Activated T-helper 17 cell treated with anti-CD3 and anti-CD28 coated beads, Interleukin-2, amount 50 U/mL, for 72 hours (primary cell): ENCODE results near the gene SNX22. TPM values are rescaled to one million over a fixed set of nuclear protein-coding genes. Genes with fewer than 3 reads are reported as not detected.
A peak's percentile ranks its signal among the peaks of the same experiment; 100 is the strongest.

Experiments
- ATAC-seq: fragments of 150-1000 bp; cut with Tn5 transposase; replicated peaks from 2 replicates; pipeline ENCODE4 v1.10.0; 2021; ENCODE audit warnings: mild to moderate bottlenecking, moderate library complexity
- H3K27ac Mint-ChIP-seq: one replicate; pipeline ENCODE4 v1.8.0; 2022; ENCODE audit warnings: mixed read lengths
- H3K27me3 Mint-ChIP-seq: one replicate; pipeline ENCODE4 v1.8.0; 2022; ENCODE audit warnings: mixed read lengths
- H3K36me3 Mint-ChIP-seq: one replicate; pipeline ENCODE4 v1.8.0; 2022; ENCODE audit warnings: low read depth, mild to moderate bottlenecking, mixed read lengths
- H3K4me1 Mint-ChIP-seq: one replicate; pipeline ENCODE4 v1.8.0; 2022; ENCODE audit warnings: mixed read lengths
- H3K4me3 Mint-ChIP-seq: one replicate; pipeline ENCODE4 v1.8.0; 2022; ENCODE audit warnings: mild to moderate bottlenecking, mixed read lengths
- H3K9me3 Mint-ChIP-seq: one replicate; pipeline ENCODE4 v1.8.0; 2022; ENCODE audit warnings: mixed read lengths
- total RNA-seq, 2 donors: library from RNA; stranded (reverse); gene quantifications; one replicate each; pipeline ENCODE4 v1.2.3, GENCODE V29; 2022

SNX22 gene
- total RNA-seq, 2 donors from 2014 or later: 0.26 to 0.77 TPM

GRCh38 chr15:64144565-64145281 lies 6.8 kb upstream of the SNX22 start:
- H3K27ac Mint-ChIP-seq: no peak overlapping the region
- no peaks in the 10 kb centered on the region for H3K9me3 Mint-ChIP-seq
- no peak overlapping the region for H3K4me3 Mint-ChIP-seq
- H3K27me3 Mint-ChIP-seq: no peaks in the 10 kb centered on the region
- H3K4me1 Mint-ChIP-seq: peaks cover 5% of the 10 kb centered on the region
- no peak for ATAC-seq
- peaks cover 47% of the 10 kb centered on the region for H3K36me3 Mint-ChIP-seq

- H3K27ac Mint-ChIP-seq: no peak overlapping the region
- no peak overlapping the region for H3K4me3 Mint-ChIP-seq
Observed at GRCh38 chr15:64146041-64146440, 5.5 kb upstream of the SNX22 start.

GRCh38 chr15:64146520-64146884 lies 5.0 kb upstream of the SNX22 start:
- Mint-ChIP-seq H3K4me1 (peaks cover 7% of the 10 kb centered on the region), H3K36me3 (peaks cover 32% of the 10 kb centered on the region), H3K4me3 (no peak overlapping the region), H3K27me3 (peaks cover 4% of the 10 kb centered on the region), H3K27ac (no peak overlapping the region), H3K9me3 (no peaks in the 10 kb centered on the region)
- no peak for ATAC-seq

More at GRCh38 chr15:64146041-64146440, 5.5 kb upstream of the SNX22 start:
- Mint-ChIP-seq H3K9me3 (no peaks in the 10 kb centered on the region), H3K4me1 (peaks cover 7% of the 10 kb centered on the region), H3K27me3 (peaks cover 3% of the 10 kb centered on the region), H3K36me3 (peaks cover 37% of the 10 kb centered on the region)
- ATAC-seq: no peak

GRCh38 chr15:64146885-64147681 lies 4.4 kb upstream of the SNX22 start:
- peaks cover 27% of the 10 kb centered on the region for H3K36me3 Mint-ChIP-seq
- ATAC-seq: no peak
- peaks cover 7% of the 10 kb centered on the region for H3K4me1 Mint-ChIP-seq
- H3K9me3 Mint-ChIP-seq: no peaks in the 10 kb centered on the region
- peaks cover 4% of the 10 kb centered on the region for H3K27me3 Mint-ChIP-seq
- no peak overlapping the region for H3K27ac Mint-ChIP-seq
- H3K4me3 Mint-ChIP-seq: no peak overlapping the region

GRCh38 chr15:64148168-64148567 lies 3.4 kb upstream of the SNX22 start:
- Mint-ChIP-seq H3K36me3 (peaks cover 19% of the 10 kb centered on the region), H3K27me3 (peaks cover 4% of the 10 kb centered on the region), H3K4me3 (no peak overlapping the region), H3K9me3 (no peaks in the 10 kb centered on the region), H3K27ac (no peak overlapping the region), H3K4me1 (peaks cover 7% of the 10 kb centered on the region)
- no peak for ATAC-seq

GRCh38 chr15:64148581-64148980 lies 3.0 kb upstream of the SNX22 start:
- Mint-ChIP-seq H3K36me3 (peaks cover 19% of the 10 kb centered on the region), H3K27ac (no peak overlapping the region), H3K27me3 (peaks cover 7% of the 10 kb centered on the region), H3K9me3 (no peaks in the 10 kb centered on the region), H3K4me1 (peaks cover 11% of the 10 kb centered on the region), H3K4me3 (no peak overlapping the region)
- ATAC-seq: no peak

GRCh38 chr15:64149424-64149823 lies 2.1 kb upstream of the SNX22 start:
- Mint-ChIP-seq H3K4me3 (peak overlapping the region; percentile 2), H3K9me3 (no peaks in the 10 kb centered on the region), H3K4me1 (peaks cover 13% of the 10 kb centered on the region), H3K27me3 (peaks cover 8% of the 10 kb centered on the region), H3K27ac (peak overlapping the region; percentile 9), H3K36me3 (peaks cover 17% of the 10 kb centered on the region)
- no peak for ATAC-seq

GRCh38 chr15:64149893-64150578 lies 1.5 kb upstream of the SNX22 start:
- peaks cover 13% of the 10 kb centered on the region for H3K4me1 Mint-ChIP-seq
- peak overlapping the region; percentile 9 for H3K27ac Mint-ChIP-seq
- H3K27me3 Mint-ChIP-seq: peaks cover 8% of the 10 kb centered on the region
- no peak for ATAC-seq
- H3K36me3 Mint-ChIP-seq: peaks cover 16% of the 10 kb centered on the region
- H3K9me3 Mint-ChIP-seq: no peaks in the 10 kb centered on the region
- peak overlapping the region; percentile 84 for H3K4me3 Mint-ChIP-seq

- Mint-ChIP-seq H3K36me3 (peaks cover 42% of the 10 kb centered on the region), H3K9me3 (no peaks in the 10 kb centered on the region), H3K4me1 (peaks cover 13% of the 10 kb centered on the region), H3K4me3 (peak overlapping the region; percentile 65), H3K27ac (no peak overlapping the region), H3K27me3 (peaks cover 8% of the 10 kb centered on the region)
- ATAC-seq: no peak
Observed at GRCh38 chr15:64152507-64153387, 1.2 kb downstream of the SNX22 start.

- Mint-ChIP-seq H3K4me1 (peaks cover 22% of the 10 kb centered on the region), H3K27me3 (peaks cover 8% of the 10 kb centered on the region), H3K4me3 (peak overlapping the region; percentile 65), H3K27ac (no peak overlapping the region), H3K36me3 (peaks cover 52% of the 10 kb centered on the region), H3K9me3 (no peaks in the 10 kb centered on the region)
- peak; percentile 90 for ATAC-seq
Observed at GRCh38 chr15:64153480-64154367, 2.2 kb downstream of the SNX22 start.

- no peak overlapping the region for H3K4me3 Mint-ChIP-seq
- H3K9me3 Mint-ChIP-seq: no peaks in the 10 kb centered on the region
- H3K27ac Mint-ChIP-seq: no peak overlapping the region
- H3K36me3 Mint-ChIP-seq: peaks cover 75% of the 10 kb centered on the region
- peaks cover 5% of the 10 kb centered on the region for H3K27me3 Mint-ChIP-seq
- ATAC-seq: no peak
- H3K4me1 Mint-ChIP-seq: peaks cover 27% of the 10 kb centered on the region
Observed at GRCh38 chr15:64155802-64156651, 4.5 kb downstream of the SNX22 start.

- H3K9me3 Mint-ChIP-seq: no peaks in the 10 kb centered on the region
- ATAC-seq: no peak
- no peak overlapping the region for H3K27ac Mint-ChIP-seq
- H3K4me1 Mint-ChIP-seq: peaks cover 29% of the 10 kb centered on the region
- H3K4me3 Mint-ChIP-seq: no peak overlapping the region
- H3K36me3 Mint-ChIP-seq: peaks cover 82% of the 10 kb centered on the region
- peaks cover 4% of the 10 kb centered on the region for H3K27me3 Mint-ChIP-seq
Observed at GRCh38 chr15:64156652-64157331, 5.3 kb downstream of the SNX22 start.
